Spleen (tissue), 11 donors: Measurements from ENCODE around the gene RTN4R. TPM values are rescaled to one million over a fixed set of nuclear protein-coding genes. Genes with fewer than 3 reads are reported as not detected.
A peak's percentile ranks its signal among the peaks of the same experiment; 100 is the strongest.

Experiments used
- DNase-seq: peaks from one replicate; pipeline ENCODE4 v3.0.0-alpha.2; 2020
- H3K27ac ChIP-seq, 8 donors: fragments of 200-600 bp; sonication (generic) in 7 of 8; 1 replicate in 4 of 8; 2 replicates in 4 of 8; pipeline versions ENCODE4 v1.5.0 to v1.8.0; 2016 to 2021; ENCODE audit warnings: inconsistent platforms in 4 of 8, mild to moderate bottlenecking in 4 of 8, moderate library complexity in 1 of 8
- H3K27me3 ChIP-seq, 7 donors: fragments of 200-600 bp; sonication (generic) in 6 of 7; replicated peaks in 1 of 7; 1 replicate in 4 of 7; 2 replicates in 3 of 7; pipeline versions ENCODE4 v1.5.0 to v1.8.0; 2016 to 2021; ENCODE audit warnings: inconsistent platforms in 3 of 7, mild to moderate bottlenecking in 1 of 7
- H3K36me3 ChIP-seq, 6 donors: fragments of 200-600 bp; sonication (generic) in 5 of 6; 1 replicate in 4 of 6; 2 replicates in 2 of 6; pipeline versions ENCODE4 v1.5.0 to v1.8.0; 2016 to 2021; ENCODE audit warnings: inconsistent platforms in 2 of 6
- H3K4me1 ChIP-seq, 6 donors: fragments of 200-600 bp; sonication (generic) in 5 of 6; 1 replicate in 3 of 6; 2 replicates in 3 of 6; pipeline versions ENCODE4 v1.5.0 to v1.8.0; 2016 to 2021; ENCODE audit warnings: inconsistent platforms in 3 of 6
- H3K4me3 ChIP-seq, 8 donors: fragments of 200-600 bp; sonication (generic) in 7 of 8; 1 replicate in 4 of 8; 2 replicates in 4 of 8; pipeline versions ENCODE4 v1.5.0 to v1.8.0; 2016 to 2021; ENCODE audit warnings: inconsistent platforms in 4 of 8, mild to moderate bottlenecking in 4 of 8, moderate library complexity in 2 of 8
- H3K9me3 ChIP-seq, 8 donors: fragments of 200-600 bp; sonication (generic) in 7 of 8; 1 replicate in 4 of 8; 2 replicates in 4 of 8; pipeline versions ENCODE4 v1.5.0 to v1.8.0; 2016 to 2021; ENCODE audit warnings: inconsistent platforms in 4 of 8
- POLR2A ChIP-seq, 3 donors: fragments of 450-650 bp; IDR thresholded peaks; one replicate each; pipeline ENCODE4 v1.5.1; 2017; ENCODE audit warnings: antibody characterized with exemption in 3 of 3, mild to moderate bottlenecking in 1 of 3
- POLR2AphosphoS5 ChIP-seq, 3 donors: sonication (generic); formaldehyde crosslinking; IDR thresholded peaks; one replicate each; pipeline ENCODE4 v1.5.1; 2017; ENCODE audit warnings: antibody characterized with exemption in 3 of 3
- WGBS, 5 donors: extraction: QIAGEN DNeasy Blood & Tissue Kit in 3 of 5; methylation state at CpG; one replicate each; pipeline versions ENCODE4 v1.1.5 to v1.1.7; 2013 to 2018; 5-methylcytosine and 5-hydroxymethylcytosine counted together
- intact Hi-C: fragments of 100-400 bp; cut with DNase I; formaldehyde crosslinking; loops from one replicate; pipeline ENCODE4 v1.15.0; 2023; ENCODE audit warnings: low total_unique reads
- polyA plus RNA-seq, 3 donors: library from polyadenylated mRNA; stranded (reverse); fragments of 200-250 nt; gene quantifications; one replicate each; pipeline ENCODE4 v1.2.1, GENCODE V29; 2013
- total RNA-seq, 7 donors: library from RNA; depleted of rRNA in 3 of 7; stranded (reverse); fragments of >200 nt in 3 of 7; fragmentation: NEBNext Ultra II Directional in 4 of 7; extraction: Animal tissue kit (Norgen Biotek cat#: 25700) in 4 of 7; gene quantifications; one replicate each; pipeline versions ENCODE4 v1.1.0 to v1.2.1, GENCODE V29; 2016 to 2021
- TF ChIP-seq, protein P1 (sequence below), 11 experiments: fragments of 200-600 bp in 7 of 11; fragments of 450-650 bp in 4 of 11; sonication (generic) in 4 of 11; IDR thresholded peaks in 8 of 11; conservative IDR thresholded peaks in 3 of 11; 1 replicate in 7 of 11; 2 replicates in 4 of 11; pipeline versions ENCODE4 v1.4.0 to v1.8.0; 2016 to 2021; ENCODE audit warnings: antibody characterized with exemption in 11 of 11, inconsistent platforms in 4 of 11, mild to moderate bottlenecking in 1 of 11
- donor health status: healthy with polysubstance abuse.
- donor health status: DM: no; HTN: no; CAD: no; lungs with moderate emphysema.
- donor health status: DM: no; HTN: no; CAD: no.
- donor health status: Bipolar disorder and iron deficiency.
- donor health status: healthy.
- donor health status: DM: no; HTN: no; CAD: no.
- donor health status: DM: yes; HTN: yes; CAD: no.

RTN4R gene
- total and polyA plus RNA-seq, 10 donors, result 1.5 to 11.8 (median 6.1) TPM

DNA sequence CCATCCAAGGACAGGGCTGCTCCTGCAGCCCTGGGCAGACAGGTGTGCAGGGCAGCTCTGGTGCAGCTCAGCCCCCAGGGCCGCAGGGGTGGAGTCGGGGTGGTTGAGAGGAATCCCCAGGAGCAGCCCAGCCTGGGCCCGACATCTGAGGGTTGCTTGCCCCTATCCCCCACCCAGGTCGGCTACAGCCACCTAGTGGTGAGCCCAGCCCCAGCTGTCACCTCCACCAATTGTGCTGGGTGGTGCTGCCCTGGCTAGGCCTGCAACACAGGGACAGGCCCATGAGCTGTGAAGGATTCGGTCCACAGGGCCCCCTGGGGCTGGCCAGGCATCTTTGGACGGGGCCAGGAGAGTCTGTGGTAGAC lies 29.6 kb downstream of the RTN4R start:
- Histone ChIP-seq H3K4me1 (peaks cover 39 to 80% (median 58%) of the 10 kb centered on the region in 6 donors), H3K9me3 (no peaks in the 10 kb centered on the region), H3K4me3 (peak overlapping the region in 1 of 8 donors; percentile 18), H3K36me3 (peaks cover 0 to 13% (median 0%) of the 10 kb centered on the region in 6 donors), H3K27me3 (no peaks in the 10 kb centered on the region), H3K27ac (peak overlapping the region; percentile 53 to 86 (median 78))
- peak; percentile 89 for DNase-seq
- 24 to 48% (median 38%) methylated on average over 3 to 6 of the region's 6 CpGs for WGBS, 5 donors
- TF ChIP-seq, protein P1, sequence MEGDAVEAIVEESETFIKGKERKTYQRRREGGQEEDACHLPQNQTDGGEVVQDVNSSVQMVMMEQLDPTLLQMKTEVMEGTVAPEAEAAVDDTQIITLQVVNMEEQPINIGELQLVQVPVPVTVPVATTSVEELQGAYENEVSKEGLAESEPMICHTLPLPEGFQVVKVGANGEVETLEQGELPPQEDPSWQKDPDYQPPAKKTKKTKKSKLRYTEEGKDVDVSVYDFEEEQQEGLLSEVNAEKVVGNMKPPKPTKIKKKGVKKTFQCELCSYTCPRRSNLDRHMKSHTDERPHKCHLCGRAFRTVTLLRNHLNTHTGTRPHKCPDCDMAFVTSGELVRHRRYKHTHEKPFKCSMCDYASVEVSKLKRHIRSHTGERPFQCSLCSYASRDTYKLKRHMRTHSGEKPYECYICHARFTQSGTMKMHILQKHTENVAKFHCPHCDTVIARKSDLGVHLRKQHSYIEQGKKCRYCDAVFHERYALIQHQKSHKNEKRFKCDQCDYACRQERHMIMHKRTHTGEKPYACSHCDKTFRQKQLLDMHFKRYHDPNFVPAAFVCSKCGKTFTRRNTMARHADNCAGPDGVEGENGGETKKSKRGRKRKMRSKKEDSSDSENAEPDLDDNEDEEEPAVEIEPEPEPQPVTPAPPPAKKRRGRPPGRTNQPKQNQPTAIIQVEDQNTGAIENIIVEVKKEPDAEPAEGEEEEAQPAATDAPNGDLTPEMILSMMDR (IDR thresholded peaks at IDR 0.05 in 8 of 11, conservative IDR thresholded peaks at IDR 0.05 in 3 of 11), result peak in 9 of 11 experiments; percentile 12 to 68 (median 60)
- TF ChIP-seq POLR2AphosphoS5 (IDR thresholded peaks at IDR 0.05) (no peak), POLR2A (IDR thresholded peaks at IDR 0.05) (no peak)
- intact Hi-C loops, result no loop called here

DNA sequence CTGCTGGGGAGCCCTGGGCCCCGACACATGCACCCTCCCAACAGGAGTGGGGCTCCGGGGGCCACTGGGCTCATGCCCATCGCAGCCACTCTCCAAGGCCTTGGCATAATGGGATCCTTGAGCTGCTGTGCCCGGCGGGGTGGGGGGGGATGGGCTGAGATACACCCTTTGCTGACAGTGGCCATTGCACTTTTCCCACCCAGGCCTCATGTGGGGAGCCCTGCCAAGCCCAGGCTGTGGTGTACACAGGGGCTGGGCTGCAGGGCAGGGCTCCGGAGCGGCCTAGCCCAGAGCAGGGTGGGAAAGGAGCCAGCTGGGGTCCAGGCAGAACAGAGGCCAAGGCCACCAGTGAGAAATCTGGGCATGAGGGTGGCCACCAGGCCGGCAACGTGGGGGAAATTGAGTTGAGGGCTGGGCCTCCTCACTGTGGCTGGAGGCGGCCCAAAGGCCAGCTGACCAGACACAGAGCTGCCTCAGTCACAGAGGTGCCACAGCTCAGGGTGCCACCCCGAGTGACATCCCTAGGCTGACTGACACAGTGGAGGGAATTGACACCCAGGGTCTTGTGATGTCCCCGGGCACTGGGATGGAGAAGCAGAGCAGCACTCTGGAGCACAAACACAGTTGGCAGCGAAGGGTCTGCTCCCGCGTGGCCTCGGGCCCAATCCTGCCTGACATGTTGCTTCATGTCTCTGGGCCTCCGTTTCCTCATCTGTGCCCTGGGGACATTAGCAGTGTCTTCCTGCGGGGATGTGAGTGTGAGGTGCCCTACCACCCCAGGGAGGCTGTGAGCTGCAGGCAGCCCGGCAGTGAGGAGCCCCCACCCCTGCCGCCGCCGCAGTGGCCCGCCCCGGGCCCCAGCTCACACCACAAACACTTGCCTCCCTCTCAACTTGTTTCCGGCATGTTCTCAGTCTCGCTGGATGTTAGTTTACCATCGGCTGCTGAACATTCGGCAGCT lies 30.4 kb downstream of the RTN4R start:
- no peak overlapping the region for H3K4me3 ChIP-seq
- peak overlapping the region; percentile 53 to 86 (median 78) for H3K27ac ChIP-seq
- no peaks in the 10 kb centered on the region for H3K9me3 ChIP-seq
- no peaks in the 10 kb centered on the region for H3K27me3 ChIP-seq
- WGBS, 5 donors, result 44 to 65% (median 61%) methylated on average over 17 to 28 of the region's 28 CpGs
- DNase-seq, result peak; percentile 85
- peaks cover 0 to 13% (median 0%) of the 10 kb centered on the region in 6 donors for H3K36me3 ChIP-seq
- H3K4me1 ChIP-seq, result peaks cover 31 to 72% (median 51%) of the 10 kb centered on the region in 6 donors
- TF ChIP-seq POLR2AphosphoS5 (IDR thresholded peaks at IDR 0.05), result peak in 2 of 3 donors; percentile 30 to 43
- TF ChIP-seq, protein P1 (IDR thresholded peaks at IDR 0.05 in 8 of 11, conservative IDR thresholded peaks at IDR 0.05 in 3 of 11), result no peak
- intact Hi-C loops, result no loop called here

DNA sequence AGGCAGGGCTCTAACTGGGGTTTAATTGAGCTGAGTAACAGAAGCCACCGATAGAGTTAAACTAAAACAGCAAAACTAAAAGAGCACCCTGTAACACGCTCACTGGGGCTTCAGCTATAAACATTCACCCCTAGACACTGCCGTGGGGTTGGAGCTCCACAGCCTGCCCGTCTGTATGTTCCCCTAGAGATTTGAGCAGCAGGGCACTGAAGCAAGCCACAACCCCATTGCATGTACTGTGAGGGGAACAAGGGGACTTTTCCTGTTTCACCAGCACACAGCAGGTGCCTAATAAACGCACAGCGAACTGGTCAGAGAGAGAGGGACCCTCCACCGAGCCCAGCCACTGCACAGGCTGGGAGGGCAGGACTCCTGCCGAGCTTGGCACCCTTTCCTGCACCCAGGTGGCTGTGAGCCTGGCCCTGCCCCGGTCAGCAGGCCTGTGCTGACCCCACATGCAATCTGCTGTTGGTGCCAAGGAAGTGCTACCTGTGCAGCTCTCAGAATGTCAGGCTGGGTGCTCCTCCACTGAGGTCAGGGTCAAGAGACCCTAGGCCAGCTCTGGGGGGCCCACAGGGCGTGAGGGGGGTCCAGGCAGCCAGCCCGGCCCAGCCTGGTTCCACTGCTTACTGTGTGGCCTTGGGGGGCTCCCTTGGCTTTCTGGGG lies 31.9 kb downstream of the RTN4R start:
- WGBS, 5 donors, result 67 to 81% (median 76%) methylated on average over 10 to 11 of the region's 11 CpGs
- peak overlapping the region in 3 of 8 donors; percentile 9 to 86 (median 81) for H3K27ac ChIP-seq
- peaks cover 27 to 57% (median 42%) of the 10 kb centered on the region in 6 donors for H3K4me1 ChIP-seq
- no peak for DNase-seq
- H3K9me3 ChIP-seq, result no peaks in the 10 kb centered on the region
- H3K36me3 ChIP-seq, result no peaks in the 10 kb centered on the region
- H3K27me3 ChIP-seq, result no peaks in the 10 kb centered on the region
- H3K4me3 ChIP-seq, result no peak overlapping the region
- intact Hi-C loops, result no loop called here
- TF ChIP-seq POLR2AphosphoS5 (IDR thresholded peaks at IDR 0.05), result no peak
- TF ChIP-seq, protein P1 (IDR thresholded peaks at IDR 0.05 in 8 of 11, conservative IDR thresholded peaks at IDR 0.05 in 3 of 11), result no peak
